K562 (cell line): ENCODE data around the gene CRYBG1. TPM values are rescaled to one million over a fixed set of nuclear protein-coding genes. Genes with fewer than 3 reads are reported as not detected.
A peak's percentile ranks its signal among the peaks of the same experiment; 100 is the strongest.

ENCODE experiments used
- ATAC-seq: fragments of 200-7000 bp; cut with Tn5 transposase; 3 replicates; pipeline ENCODE4 v1.9.1; 2020; ENCODE audit warnings: moderate library complexity
- BruUV-seq: library from RNA; stranded (reverse); fragments of 400-500 nt; replicated peaks from 2 replicates; lab custom pipeline; 2021; lab: Mats Ljungman, UMichigan
- CTCF ChIA-PET: fragments of 300-600 bp; formaldehyde crosslinking; extraction: SDS; loops from one replicate; lab custom pipeline; 2021; ENCODE audit warnings: low intra/inter-chr PET ratio; lab: Yijun Ruan, JAX
- POLR2A ChIA-PET: fragments of 300-600, 350-650 bp; sonication (Branson Sonifier 250); formaldehyde crosslinking; extraction: SDS; loops from one replicate; lab custom pipeline; 2021; ENCODE audit warnings: antibody characterized with exemption, inconsistent platforms; lab: Yijun Ruan, JAX
- DNase-seq, 4 experiments: peaks; one replicate each; pipeline versions ENCODE4 v3.0.0 to v3.0.0-alpha.2; 2011 to 2018; ENCODE audit warnings: low spot score in 3 of 4, mixed read lengths in 3 of 4; ENCODE audit errors: extremely low read depth in 1 of 4
- FAIRE-seq: peaks from 2 replicates; lab custom pipeline; 2011; peaks lifted over from hg19 to GRCh38; lab: Jason Lieb, UNC
- H2AFZ ChIP-seq: 2 replicates; pipeline ENCODE4 v1.6.0; 2011; ENCODE audit warnings: low read depth, low read length, control low read depth, inconsistent platforms
- H3K27ac ChIP-seq: fragments of 200-600 bp; 3 replicates; pipeline ENCODE4 v1.8.0; 2011; ENCODE audit warnings: low read depth, mild to moderate bottlenecking, control low read depth, inconsistent platforms, low read length, moderate library complexity, mixed read lengths; ENCODE audit errors: extremely low read depth
- H3K27me3 ChIP-seq, 2 experiments: fragments of 300-600 bp in 1 of 2; 2 replicates in 1 of 2; 3 replicates in 1 of 2; pipeline versions ENCODE4 v1.6.0 to v1.8.0; 2011; ENCODE audit warnings: inconsistent platforms in 2 of 2, low read length in 2 of 2, mild to moderate bottlenecking in 1 of 2, mixed read lengths in 1 of 2, moderate library complexity in 1 of 2; ENCODE audit not compliant: control insufficient read depth in 2 of 2, insufficient read depth in 2 of 2
- H3K36me3 ChIP-seq: fragments of 300-600 bp; 3 replicates; pipeline ENCODE4 v1.8.0; 2011; ENCODE audit warnings: mild to moderate bottlenecking, low read length, inconsistent platforms; ENCODE audit not compliant: control insufficient read depth, insufficient read depth
- H3K4me1 ChIP-seq, 2 experiments: fragments of 200-600 bp in 1 of 2; replicated peaks in 1 of 2; 2 replicates in 1 of 2; 3 replicates in 1 of 2; pipeline versions ENCODE4 v1.5.1 to v1.8.0; 2011; ENCODE audit warnings: inconsistent platforms in 2 of 2, low read length in 2 of 2, mild to moderate bottlenecking in 1 of 2, mixed read lengths in 1 of 2, moderate library complexity in 1 of 2; ENCODE audit not compliant: control insufficient read depth in 2 of 2, insufficient read depth in 2 of 2
- H3K4me2 ChIP-seq: 2 replicates; pipeline ENCODE4 v1.6.1; 2011; ENCODE audit warnings: low read length, control low read depth, inconsistent platforms, mixed read lengths; ENCODE audit not compliant: insufficient read depth
- H3K4me3 ChIP-seq: fragments of 200-600 bp; sonication (generic), shearing (Covaris generic); 2 replicates; pipeline ENCODE4 v1.5.1; 2016; ENCODE audit warnings: control low read depth, inconsistent platforms
- H3K79me2 ChIP-seq: fragments of 200-600 bp; 3 replicates; pipeline ENCODE4 v1.8.0; 2011; ENCODE audit warnings: low read length, inconsistent platforms; ENCODE audit not compliant: control insufficient read depth, insufficient read depth
- H3K9ac ChIP-seq, 2 experiments: 2 replicates each; pipeline versions ENCODE4 v1.6.0 to v1.6.1; 2011; ENCODE audit warnings: low read depth in 2 of 2, low read length in 2 of 2, control low read depth in 1 of 2, inconsistent platforms in 1 of 2, mild to moderate bottlenecking in 1 of 2, mixed read lengths in 1 of 2; ENCODE audit not compliant: insufficient read depth in 1 of 2
- H3K9me1 ChIP-seq: one replicate; pipeline ENCODE4 v1.6.0; 2011; ENCODE audit warnings: inconsistent platforms, mild to moderate bottlenecking, low read length, moderate library complexity; ENCODE audit not compliant: control insufficient read depth, insufficient read depth
- H3K9me3 ChIP-seq: replicated peaks from 2 replicates; pipeline ENCODE4 v1.5.1; 2011; ENCODE audit warnings: low read depth, low read length, inconsistent platforms; ENCODE audit not compliant: control insufficient read depth, insufficient read depth
- H4K20me1 ChIP-seq: replicated peaks from 2 replicates; pipeline ENCODE4 v1.6.1; 2011; ENCODE audit warnings: low read length, inconsistent platforms, mixed read lengths; ENCODE audit not compliant: control insufficient read depth, insufficient read depth
- COPS2 ChIP-seq: fragments of 450-650 bp; conservative IDR thresholded peaks from 2 replicates; pipeline ENCODE4 v1.6.1; 2016; ENCODE audit warnings: mild to moderate bottlenecking, moderate library complexity
- PTRF ChIP-seq: fragments of 450-650 bp; IDR thresholded peaks from 2 replicates; pipeline ENCODE4 v1.6.1; 2016; ENCODE audit warnings: mild to moderate bottlenecking, missing genetic modification characterization, missing compliant biosample characterization
- RBM25 ChIP-seq: fragments of 200-400 bp; formaldehyde crosslinking; IDR thresholded peaks from 2 replicates; pipeline ENCODE4 v1.6.1; 2018; ENCODE audit warnings: low read length, low read depth, moderate library complexity; ENCODE audit not compliant: severe bottlenecking
- ZC3H11A ChIP-seq: IDR thresholded peaks from 2 replicates; pipeline ENCODE4 v1.6.1; 2012; ENCODE audit warnings: low read depth, low read length, improper control_type of control experiment
- ZNF146 ChIP-seq: IDR thresholded peaks from one replicate; pipeline ENCODE4 v1.6.1; 2018; ENCODE audit warnings: missing compliant biosample characterization; ENCODE audit not compliant: unreplicated experiment
- ZNF280B ChIP-seq: fragments of 250-450 bp; sonication (Bioruptor Pico); IDR thresholded peaks from 2 replicates; pipeline ENCODE4 v1.5.1; 2021; ENCODE audit warnings: mild to moderate bottlenecking
- ZNF583 ChIP-seq: fragments of 250-450 bp; sonication (Bioruptor Pico); IDR thresholded peaks from 2 replicates; pipeline ENCODE4 v1.4.0; 2020
- ZNF785 ChIP-seq: fragments of 250-450 bp; sonication (Bioruptor Pico); IDR thresholded peaks from 2 replicates; pipeline ENCODE4 v1.4.0; 2020; ENCODE audit warnings: mild to moderate bottlenecking
- WGBS: fragments of 100-300 bp; shearing (Covaris generic); methylation state at CpG from one replicate; pipeline ENCODE4 v1.1.6; 2016; ENCODE audit warnings: low coverage, mixed read lengths; ENCODE audit not compliant: insufficient coverage; ENCODE audit errors: missing lambda C conversion rate; 5-methylcytosine and 5-hydroxymethylcytosine counted together
- in situ Hi-C: fragments of 300-500 bp; cut with MboI; formaldehyde crosslinking; loops from 4 replicates; pipeline ENCODE4 v1.15.0; 2018; ENCODE audit warnings: inconsistent platforms, mixed read lengths
- intact Hi-C: fragments of 100-400 bp; cut with micrococcal nuclease; formaldehyde crosslinking; loops from 2 replicates; pipeline ENCODE4 v1.14.2; 2022
- polyA plus RNA-seq, 8 experiments: library from polyadenylated mRNA; depleted of rRNA in 4 of 8; stranded (reverse) in 5 of 8; unstranded in 3 of 8; fragments of >200 nt; fragmentation: Nextera tagmentation in 2 of 8; fragmentation: Illumina TruSeq in 1 of 8; extraction: Ambion mirVana in 2 of 8; extraction: Trizol in 1 of 8; gene quantifications; 2 replicates each; pipeline versions ENCODE4 v1.2.1 to v1.2.3, GENCODE V29; 2011 to 2014; ENCODE audit warnings: inconsistent platforms in 1 of 8, missing spikeins in 1 of 8
- total RNA-seq, 7 experiments: library from RNA; depleted of rRNA in 6 of 7; stranded (reverse); fragments of >200 nt in 6 of 7; fragmentation: Illumina TruSeq in 2 of 7; extraction: Trizol in 2 of 7; gene quantifications; 2 replicates each; pipeline versions ENCODE4 v1.2.1 to v1.2.3, GENCODE V29; 2011 to 2021; ENCODE audit warnings: low replicate concordance in 1 of 7

The CRYBG1 gene
- total and polyA plus RNA-seq, 9 of the 15 experiments (the other 6 are each of a cell fraction or from before 2014, with no cell fraction given), result 0.07 to 0.47 (median 0.11) TPM

GRCh38 chr6:106551155-106551554, 190.6 kb downstream of the CRYBG1 start:
- Histone ChIP-seq H3K36me3 (no peaks in the 10 kb centered on the region), H2AFZ (no peak overlapping the region), H4K20me1 (no peaks in the 10 kb centered on the region), H3K9me1 (no peaks in the 10 kb centered on the region), H3K4me3 (no peak overlapping the region), H3K27ac (no peak overlapping the region), H3K27me3 (peaks cover 9 to 19% of the 10 kb centered on the region in 2 experiments; a peak in 3 of 5 replicates), H3K9me3 (no peaks in the 10 kb centered on the region)
- DNase-seq (no peak), FAIRE-seq (no peak)
- CTCF ChIA-PET, result no interaction called here
- in situ Hi-C loops, result loop anchor here (25.0 kb wide), 1 partner anchor 436 kb away; no protein-coding TSS in a partner anchor
- TF ChIP-seq ZNF146, result peak; percentile 73
- TF ChIP-seq ZNF583 (CRISPR knock-in tag), result no peak
- TF ChIP-seq RBM25, result peak; percentile 33
- TF ChIP-seq ZC3H11A, result no peak
- TF ChIP-seq, all 486 proteins: peak for 2
- H3K4me2 ChIP-seq, result no peak overlapping the region
- intact Hi-C loops, result no loop called here
- no peak for ATAC-seq
- POLR2A ChIA-PET, result no interaction called here
- H3K79me2 ChIP-seq, result no peaks in the 10 kb centered on the region
- no TSS peak for BruUV-seq
- H3K9ac ChIP-seq, result no peak overlapping the region
- 2% methylated on average over 3 of the region's 3 CpGs for WGBS
- 0 out of 5 replicates have a peak, but pooled peaks cover 0 to 3% of the 10 kb centered on the region in 2 experiments for H3K4me1 ChIP-seq

GRCh38 chr6:106553440-106553839, 192.9 kb downstream of the CRYBG1 start:
- intact Hi-C loops, result no loop called here
- ATAC-seq, result no peak

More at GRCh38 chr6:106553440-106553839, 192.9 kb downstream of the CRYBG1 start:
- H3K9ac ChIP-seq, result no peak overlapping the region
- H3K27me3 ChIP-seq, result peaks cover 9 to 19% of the 10 kb centered on the region in 2 experiments; a peak in 3 of 5 replicates
- no peaks in the 10 kb centered on the region for H4K20me1 ChIP-seq
- POLR2A ChIA-PET, result no interaction called here
- in situ Hi-C loops, result loop anchor here (25.0 kb wide), 1 partner anchor 434 kb away; no protein-coding TSS in a partner anchor
- no peaks in the 10 kb centered on the region for H3K9me1 ChIP-seq
- WGBS, result 14% methylated on average over 5 of the region's 5 CpGs
- no peak for TF ChIP-seq ZNF785 (CRISPR knock-in tag)
- no peak for TF ChIP-seq ZNF280B (CRISPR knock-in tag)
- no peak for TF ChIP-seq COPS2
- no peak for TF ChIP-seq PTRF (tag)
- TF ChIP-seq, all 486 proteins: peak for 0
- Histone ChIP-seq H3K9me3 (no peaks in the 10 kb centered on the region), H3K36me3 (no peaks in the 10 kb centered on the region), H3K4me3 (no peak overlapping the region), H3K79me2 (no peaks in the 10 kb centered on the region), H3K4me1 (no peaks in the 10 kb centered on the region), H3K27ac (no peak overlapping the region), H2AFZ (no peak overlapping the region), H3K4me2 (no peak overlapping the region)
- FAIRE-seq (no peak), DNase-seq (no peak)
- no TSS peak for BruUV-seq
- CTCF ChIA-PET, result no interaction called here
